Osteoblast (primary cell): Measurements from ENCODE around the gene GRIK2. TPM values are rescaled to one million over a fixed set of nuclear protein-coding genes. Genes with fewer than 3 reads are reported as not detected.

Experiments
- DNase-seq: peaks from one replicate; pipeline ENCODE4 v3.0.0; 2011; ENCODE audit warnings: low spot score, mixed read lengths; ENCODE audit not compliant: insufficient read length; ENCODE audit errors: missing footprints
- H2AFZ ChIP-seq: 2 replicates; pipeline ENCODE4 v1.6.0; 2011; ENCODE audit warnings: mild to moderate bottlenecking, low read length
- H3K27ac ChIP-seq: 2 replicates; pipeline ENCODE4 v1.5.1; 2011; ENCODE audit warnings: mild to moderate bottlenecking, low read depth, low read length, moderate library complexity
- H3K27me3 ChIP-seq: 2 replicates; pipeline ENCODE4 v1.6.0; 2012; ENCODE audit warnings: mild to moderate bottlenecking, control low read depth, inconsistent platforms, low read length, moderate library complexity; ENCODE audit not compliant: insufficient read depth
- H3K36me3 ChIP-seq: 2 replicates; pipeline ENCODE4 v1.5.1; 2011; ENCODE audit warnings: mild to moderate bottlenecking, low read length, control low read depth, moderate library complexity; ENCODE audit not compliant: insufficient read depth
- H3K4me1 ChIP-seq: 2 replicates; pipeline ENCODE4 v1.5.1; 2011; ENCODE audit warnings: mild to moderate bottlenecking, low read length, control low read depth, moderate library complexity; ENCODE audit not compliant: insufficient read depth
- H3K4me2 ChIP-seq: 2 replicates; pipeline ENCODE4 v1.6.0; 2011; ENCODE audit warnings: mild to moderate bottlenecking, low read length; ENCODE audit not compliant: insufficient read depth
- H3K4me3 ChIP-seq: fragments of 200-600 bp; sonication (generic); 3 replicates; pipeline ENCODE4 v1.5.1; 2012; ENCODE audit warnings: mild to moderate bottlenecking, low read length, inconsistent platforms; ENCODE audit not compliant: insufficient read depth
- H3K79me2 ChIP-seq: 2 replicates; pipeline ENCODE4 v1.6.0; 2012; ENCODE audit warnings: mild to moderate bottlenecking, low read length, control low read depth, inconsistent platforms; ENCODE audit not compliant: insufficient read depth
- H3K9me3 ChIP-seq: 2 replicates; pipeline ENCODE4 v1.5.1; 2011; ENCODE audit warnings: low read depth, low read length, control low read depth
- H4K20me1 ChIP-seq: 2 replicates; pipeline ENCODE4 v1.6.0; 2012; ENCODE audit warnings: mild to moderate bottlenecking, low read length, control low read depth; ENCODE audit not compliant: insufficient read depth
- CTCF ChIP-seq: IDR thresholded peaks from 2 replicates; pipeline ENCODE4 v1.5.1; 2011; ENCODE audit warnings: mild to moderate bottlenecking, low read depth, low read length, moderate library complexity; ENCODE audit errors: extremely low read depth
- total RNA-seq: library from RNA; depleted of rRNA; stranded (reverse); fragments of >200 nt; gene quantifications from 2 replicates; pipeline ENCODE4 v1.2.3, GENCODE V29; 2012

Gene GRIK2
- total RNA-seq, 1 donor, result 0.72 TPM

- H3K27me3 ChIP-seq, result no peaks in the 10 kb centered on the region
- no peaks in the 10 kb centered on the region for H3K79me2 ChIP-seq
- H4K20me1 ChIP-seq, result no peaks in the 10 kb centered on the region
- DNase-seq, result no peak
- TF ChIP-seq CTCF, result no peak
- no peak overlapping the region for H2AFZ ChIP-seq
- H3K4me3 ChIP-seq, result no peak overlapping the region
- no peaks in the 10 kb centered on the region for H3K36me3 ChIP-seq
- H3K4me1 ChIP-seq, result no peaks in the 10 kb centered on the region
- no peaks in the 10 kb centered on the region for H3K9me3 ChIP-seq
- H3K4me2 ChIP-seq, result no peak overlapping the region
- H3K27ac ChIP-seq, result no peak overlapping the region
These were observed 645.5 kb downstream of the GRIK2 start for GRCh38 chr6:102038964-102039363.

- no peaks in the 10 kb centered on the region for H3K9me3 ChIP-seq
- no peaks in the 10 kb centered on the region for H3K36me3 ChIP-seq
- TF ChIP-seq CTCF, result no peak
- H3K27me3 ChIP-seq, result no peaks in the 10 kb centered on the region
- H3K4me1 ChIP-seq, result no peaks in the 10 kb centered on the region
- H4K20me1 ChIP-seq, result no peaks in the 10 kb centered on the region
- H3K79me2 ChIP-seq, result no peaks in the 10 kb centered on the region
- no peak overlapping the region for H3K27ac ChIP-seq
- H3K4me2 ChIP-seq, result no peak overlapping the region
- H2AFZ ChIP-seq, result no peak overlapping the region
- no peak for DNase-seq
- no peak overlapping the region for H3K4me3 ChIP-seq
These were observed 645.9 kb downstream of the GRIK2 start for GRCh38 chr6:102039441-102039840.

GRCh38 chr6:102051001-102051400 is 657.5 kb downstream of the GRIK2 start:
- H3K36me3 ChIP-seq, result no peaks in the 10 kb centered on the region
- no peak for TF ChIP-seq CTCF
- H3K27ac ChIP-seq, result no peak overlapping the region
- H3K4me2 ChIP-seq, result no peak overlapping the region
- no peak overlapping the region for H2AFZ ChIP-seq
- no peaks in the 10 kb centered on the region for H3K79me2 ChIP-seq
- H3K9me3 ChIP-seq, result no peaks in the 10 kb centered on the region
- no peaks in the 10 kb centered on the region for H4K20me1 ChIP-seq
- H3K4me3 ChIP-seq, result no peak overlapping the region
- DNase-seq, result no peak
- H3K4me1 ChIP-seq, result no peaks in the 10 kb centered on the region
- no peaks in the 10 kb centered on the region for H3K27me3 ChIP-seq

- no peak overlapping the region for H3K27ac ChIP-seq
- no peaks in the 10 kb centered on the region for H4K20me1 ChIP-seq
- no peaks in the 10 kb centered on the region for H3K79me2 ChIP-seq
- no peak for TF ChIP-seq CTCF
- no peak overlapping the region for H3K4me2 ChIP-seq
- H3K9me3 ChIP-seq, result no peaks in the 10 kb centered on the region
- H2AFZ ChIP-seq, result no peak overlapping the region
- H3K27me3 ChIP-seq, result no peaks in the 10 kb centered on the region
- no peak overlapping the region for H3K4me3 ChIP-seq
- H3K36me3 ChIP-seq, result no peaks in the 10 kb centered on the region
- DNase-seq, result no peak
- no peaks in the 10 kb centered on the region for H3K4me1 ChIP-seq
These were observed 658.2 kb downstream of the GRIK2 start for GRCh38 chr6:102051720-102052119.
